Activated CD4-positive, alpha-beta memory T cell treated with anti-CD3 and anti-CD28 coated beads, Interleukin-2, amount 10 ng/mL, durations not matched to agents 7 days and 5 days (primary cell): ENCODE data around the gene GMNN. TPM values are rescaled to one million over a fixed set of nuclear protein-coding genes. Genes with fewer than 3 reads are reported as not detected.
A peak's percentile ranks its signal among the peaks of the same experiment; 100 is the strongest.

Experiments used
- CTCF ChIA-PET: fragments of 350-600 bp; sonication (Branson Sonifier 250); formaldehyde crosslinking; loops from one replicate; lab custom pipeline; 2021; ENCODE audit warnings: antibody characterized with exemption, inconsistent platforms; lab: Charles Lee
- POLR2A ChIA-PET: fragments of 350-600 bp; sonication (Branson Sonifier 250); formaldehyde crosslinking; loops from one replicate; lab custom pipeline; 2021; ENCODE audit warnings: antibody characterized with exemption; lab: Charles Lee
- DNase-seq: peaks from one replicate; pipeline ENCODE4 v3.0.0-alpha.2; 2020
- H3K27ac Mint-ChIP-seq: one replicate; pipeline ENCODE4 v1.8.0; 2021; ENCODE audit warnings: mild to moderate bottlenecking, mixed read lengths
- H3K27me3 Mint-ChIP-seq: one replicate; pipeline ENCODE4 v1.8.0; 2021; ENCODE audit warnings: mixed read lengths
- H3K36me3 Mint-ChIP-seq: one replicate; pipeline ENCODE4 v1.8.0; 2021; ENCODE audit warnings: low read depth, mixed read lengths
- H3K4me1 Mint-ChIP-seq: one replicate; pipeline ENCODE4 v1.8.0; 2021; ENCODE audit warnings: mixed read lengths
- H3K4me3 Mint-ChIP-seq: one replicate; pipeline ENCODE4 v1.8.0; 2021; ENCODE audit warnings: mild to moderate bottlenecking, mixed read lengths
- H3K9me3 Mint-ChIP-seq: one replicate; pipeline ENCODE4 v1.8.0; 2021; ENCODE audit warnings: mixed read lengths
- total RNA-seq, 2 experiments: library from RNA; stranded (reverse); gene quantifications; one replicate each; pipeline ENCODE4 v1.2.3, GENCODE V29; 2021

Gene GMNN
- total RNA-seq, 2 experiments from 2014 or later: 67.6 to 69.0 TPM

DNA sequence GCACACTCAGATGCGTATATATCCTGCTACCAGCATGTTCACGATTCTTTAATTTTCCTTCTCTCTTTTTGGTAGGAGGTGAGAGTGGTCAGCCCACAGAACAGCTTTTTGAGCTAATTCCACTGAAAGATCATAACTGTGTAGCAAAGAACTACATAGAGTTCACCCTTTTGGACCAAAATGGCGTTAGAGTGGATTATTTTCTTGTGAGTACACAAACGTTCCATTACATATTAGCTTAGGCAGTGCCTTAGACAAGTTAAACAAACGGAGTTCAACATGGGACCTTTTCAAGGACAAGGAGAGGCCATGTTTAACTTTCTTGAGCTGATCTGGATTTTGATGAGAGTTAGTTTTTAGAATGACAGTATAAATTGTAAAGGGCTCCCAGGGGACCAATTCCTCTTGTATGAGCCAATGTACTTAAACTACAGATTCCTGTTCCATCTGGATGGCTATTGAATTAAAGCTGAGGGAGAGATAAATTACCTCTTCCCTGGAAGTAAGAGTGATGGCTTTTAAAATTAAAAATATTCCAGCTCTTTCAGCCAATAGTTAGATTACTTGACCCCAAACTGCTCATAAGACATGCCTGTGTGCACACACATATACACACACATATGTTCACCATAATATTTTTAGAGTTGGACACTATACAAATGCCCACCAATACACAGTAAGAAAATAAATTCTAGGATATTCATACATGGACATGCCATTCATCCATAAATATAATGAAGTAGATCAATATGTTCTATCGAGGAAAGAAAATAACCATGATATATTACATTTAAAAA, 49.6 kb downstream of the GMNN start:
- no peak for DNase-seq
- peaks cover 75% of the 10 kb centered on the region for H3K36me3 Mint-ChIP-seq
- no peak overlapping the region for H3K27ac Mint-ChIP-seq
- ChIA-PET CTCF (no interaction called here), POLR2A (interaction anchor here (0.6 kb wide), 1 partner anchor 155 kb away, joined by 3 read pairs; no protein-coding TSS in a partner anchor)
- no peak overlapping the region for H3K4me3 Mint-ChIP-seq
- no peaks in the 10 kb centered on the region for H3K27me3 Mint-ChIP-seq
- H3K9me3 Mint-ChIP-seq: no peaks in the 10 kb centered on the region
- no peaks in the 10 kb centered on the region for H3K4me1 Mint-ChIP-seq

DNA sequence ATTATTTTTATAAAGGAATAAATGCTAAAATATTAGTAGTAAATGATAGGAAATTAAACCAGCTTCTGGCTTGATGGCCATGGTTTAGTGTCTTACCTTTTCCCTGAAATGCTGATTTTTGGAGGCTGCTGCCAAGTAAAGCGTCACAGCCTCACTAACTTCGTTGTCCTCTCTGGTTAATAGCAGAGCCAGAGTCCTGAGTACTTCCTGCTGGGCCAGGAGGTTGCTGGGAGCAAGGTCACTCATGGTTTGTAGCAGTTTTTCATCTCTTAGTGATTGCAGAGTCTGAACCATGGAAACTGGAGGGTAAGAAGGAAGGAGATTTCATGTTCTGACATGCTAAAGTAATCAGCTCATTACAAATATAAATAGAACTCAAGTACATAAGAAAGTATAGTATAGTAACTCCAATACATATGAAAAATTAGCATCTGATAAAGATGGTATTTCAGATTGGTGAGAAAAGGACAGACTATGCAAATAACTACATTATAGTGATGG, 50.4 kb downstream of the GMNN start:
- H3K9me3 Mint-ChIP-seq: no peaks in the 10 kb centered on the region
- peaks cover 80% of the 10 kb centered on the region for H3K36me3 Mint-ChIP-seq
- POLR2A ChIA-PET: interaction anchor here (0.6 kb wide), 1 partner anchor 154 kb away, joined by 3 read pairs; no protein-coding TSS in a partner anchor
- H3K4me3 Mint-ChIP-seq: no peak overlapping the region
- CTCF ChIA-PET: no interaction called here
- H3K27me3 Mint-ChIP-seq: no peaks in the 10 kb centered on the region
- no peak for DNase-seq
- H3K4me1 Mint-ChIP-seq: no peaks in the 10 kb centered on the region
- H3K27ac Mint-ChIP-seq: no peak overlapping the region

DNA sequence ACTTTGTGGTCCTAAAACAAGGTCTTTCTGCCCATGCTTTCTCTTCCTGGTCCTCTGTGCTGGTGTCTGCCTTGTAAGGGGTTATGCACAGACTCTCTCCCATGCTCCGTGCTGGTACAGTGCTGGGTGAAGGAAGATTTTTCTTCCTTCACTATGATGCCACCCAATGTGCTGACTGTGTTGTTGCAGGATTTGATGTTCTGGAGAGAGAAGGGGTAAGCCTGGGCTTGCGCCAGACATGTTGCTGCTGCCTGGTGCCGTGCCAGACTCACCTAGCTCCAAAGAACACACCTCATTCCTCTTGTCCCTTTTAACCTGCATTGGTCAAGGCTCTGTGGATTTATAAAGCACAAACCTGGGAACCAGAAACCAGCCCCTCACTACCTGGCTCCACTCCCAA, 52.4 kb downstream of the GMNN start:
- no peak for DNase-seq
- ChIA-PET CTCF (no interaction called here), POLR2A (interaction anchor here (0.9 to 1.1 kb wide), 2 partner anchors 10 to 43 kb away, joined by 3 read pairs; no protein-coding TSS in a partner anchor)
- Mint-ChIP-seq H3K4me1 (no peaks in the 10 kb centered on the region), H3K27ac (peak overlapping the region; percentile 36), H3K27me3 (no peaks in the 10 kb centered on the region), H3K36me3 (peaks cover 84% of the 10 kb centered on the region), H3K4me3 (no peak overlapping the region), H3K9me3 (no peaks in the 10 kb centered on the region)

DNA sequence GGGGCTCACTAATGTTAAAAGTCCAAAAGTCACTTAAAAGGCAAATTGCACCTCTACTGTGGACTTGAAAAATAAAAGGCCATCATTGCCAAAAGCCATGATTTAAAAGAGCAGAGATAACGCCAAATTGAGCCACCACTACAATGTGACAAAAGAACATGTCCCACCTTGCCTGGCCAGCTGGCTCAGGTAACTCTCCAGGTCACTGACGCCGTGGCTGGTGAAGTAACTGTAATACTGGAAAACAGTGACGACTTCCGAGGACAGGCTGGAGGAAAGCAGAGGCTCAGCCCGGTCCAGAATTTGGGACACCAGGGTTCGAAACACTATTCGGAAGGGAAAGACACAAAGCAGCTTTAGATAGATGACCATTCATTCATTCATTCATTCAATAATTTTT, 53.2 kb downstream of the GMNN start:
- CTCF ChIA-PET: no interaction called here
- Mint-ChIP-seq H3K27me3 (no peaks in the 10 kb centered on the region), H3K4me3 (no peak overlapping the region), H3K9me3 (no peaks in the 10 kb centered on the region), H3K27ac (no peak overlapping the region), H3K36me3 (peaks cover 88% of the 10 kb centered on the region), H3K4me1 (no peaks in the 10 kb centered on the region)
- DNase-seq: no peak
- POLR2A ChIA-PET: interaction anchor here (1.1 kb wide), 1 partner anchor 9 kb away, joined by 3 read pairs; no protein-coding TSS in a partner anchor

DNA sequence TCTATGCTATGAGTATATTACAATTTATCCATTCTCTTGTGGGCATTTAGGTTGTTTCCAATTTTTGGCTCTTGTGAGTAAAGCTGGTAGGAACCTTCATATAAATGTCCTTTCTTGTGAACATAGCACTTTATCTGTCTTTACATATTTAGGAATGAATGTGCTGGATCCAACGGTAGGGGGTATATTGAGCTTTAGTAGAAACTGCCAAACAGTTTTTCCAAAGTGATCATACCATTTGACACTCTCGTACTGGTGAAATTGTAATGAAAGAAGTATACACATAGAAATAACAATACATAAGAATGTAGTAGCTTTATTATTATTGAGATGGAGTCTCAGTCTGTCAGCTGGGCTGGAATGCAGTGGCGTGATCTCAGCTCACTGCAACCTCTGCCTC, 54.9 kb downstream of the GMNN start:
- H3K27me3 Mint-ChIP-seq: no peaks in the 10 kb centered on the region
- POLR2A ChIA-PET: interaction anchor here (1.4 kb wide), 1 partner anchor 11 kb away, joined by 4 read pairs; no protein-coding TSS in a partner anchor
- peaks cover 11% of the 10 kb centered on the region for H3K4me1 Mint-ChIP-seq
- no peaks in the 10 kb centered on the region for H3K9me3 Mint-ChIP-seq
- no peak for DNase-seq
- no peak overlapping the region for H3K4me3 Mint-ChIP-seq
- H3K36me3 Mint-ChIP-seq: peaks cover 89% of the 10 kb centered on the region
- CTCF ChIA-PET: interaction anchor here (1.1 to 1.5 kb wide), 3 partner anchors 162 to 241 kb away, joined by 3 to 4 read pairs (median 3); no protein-coding TSS in a partner anchor
- H3K27ac Mint-ChIP-seq: no peak overlapping the region

DNA sequence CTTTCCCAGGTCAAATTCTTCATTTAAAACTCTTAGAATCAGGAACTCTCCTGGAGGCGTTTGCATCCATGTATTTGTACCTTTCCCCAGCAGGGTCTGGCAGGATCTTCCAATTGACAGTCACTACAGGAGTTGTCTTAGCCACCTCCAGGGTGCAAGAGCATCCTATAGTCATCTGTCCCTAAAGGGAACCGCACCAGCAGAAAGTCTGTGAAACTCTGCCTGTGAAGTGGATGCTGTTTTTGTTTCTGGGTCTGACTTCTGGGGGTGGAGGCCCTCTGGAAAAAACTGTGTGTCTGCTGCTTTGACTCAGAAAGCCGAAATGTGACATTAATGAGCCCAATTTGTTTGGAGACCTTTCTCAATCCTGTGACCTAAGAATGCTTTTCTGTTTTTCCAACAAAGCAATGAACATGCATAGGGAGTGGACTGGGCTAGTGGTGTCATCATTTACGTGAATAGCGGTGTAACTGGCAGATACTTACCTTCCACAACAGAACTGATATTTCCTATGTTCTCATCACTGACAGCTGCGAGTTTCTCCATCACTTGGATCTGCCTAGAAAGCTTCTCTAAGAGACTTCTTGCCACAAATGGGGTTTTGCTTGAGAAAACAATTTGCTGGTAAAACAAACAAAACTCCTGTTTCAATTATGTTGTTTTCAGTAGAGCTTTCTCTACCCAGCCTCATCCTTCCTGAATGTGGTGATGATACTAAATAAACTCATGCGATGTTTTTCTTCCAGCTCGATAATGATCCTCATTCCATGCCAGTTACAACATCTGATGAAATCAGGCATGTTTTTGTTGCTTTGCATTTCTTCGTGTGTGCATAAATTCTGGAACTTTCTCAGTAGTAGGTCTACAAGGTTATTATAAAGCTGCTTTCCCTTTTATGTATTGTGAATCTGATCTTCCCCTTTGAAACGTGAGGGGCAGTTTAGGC, 57.3 kb downstream of the GMNN start:
- ChIA-PET POLR2A (interaction anchor here (1.3 kb wide), 1 partner anchor 12 kb away, joined by 6 read pairs; no protein-coding TSS in a partner anchor), CTCF (interaction anchor here (0.7 to 3.8 kb wide), 4 partner anchors 160 to 239 kb away, joined by 3 to 13 read pairs (median 4); no protein-coding TSS in a partner anchor)
- DNase-seq: no peak
- Mint-ChIP-seq H3K4me1 (peaks cover 26% of the 10 kb centered on the region), H3K36me3 (peaks cover 91% of the 10 kb centered on the region), H3K27me3 (no peaks in the 10 kb centered on the region), H3K4me3 (no peak overlapping the region), H3K27ac (no peak overlapping the region), H3K9me3 (peaks cover 4% of the 10 kb centered on the region)

DNA sequence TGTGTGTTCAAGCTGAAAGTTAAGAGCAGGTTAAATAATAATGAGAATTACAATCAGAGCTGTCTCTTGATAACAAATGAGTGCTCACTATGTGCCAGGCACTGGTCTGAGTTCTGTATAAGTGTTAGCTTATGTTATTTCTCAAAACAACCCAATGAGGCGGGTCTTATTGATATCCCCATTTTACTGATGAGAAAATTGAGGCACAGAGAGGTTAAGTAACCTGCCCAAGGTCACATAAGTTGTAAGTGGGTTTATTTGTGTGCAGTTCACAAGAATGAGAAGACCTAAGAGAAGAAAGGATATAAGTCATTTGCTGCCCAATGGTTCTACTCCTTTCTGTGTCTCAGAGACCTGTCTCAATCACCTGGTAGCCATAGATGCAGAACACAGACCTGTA, 58.1 kb downstream of the GMNN start:
- ChIA-PET POLR2A (interaction anchor here (1.3 kb wide), 1 partner anchor 11 kb away, joined by 6 read pairs; no protein-coding TSS in a partner anchor), CTCF (interaction anchor here (0.7 to 3.8 kb wide), 4 partner anchors 159 to 238 kb away, joined by 3 to 13 read pairs (median 4); no protein-coding TSS in a partner anchor)
- H3K4me1 Mint-ChIP-seq: peaks cover 26% of the 10 kb centered on the region
- no peaks in the 10 kb centered on the region for H3K27me3 Mint-ChIP-seq
- peaks cover 88% of the 10 kb centered on the region for H3K36me3 Mint-ChIP-seq
- H3K27ac Mint-ChIP-seq: peak overlapping the region; percentile 16
- peaks cover 4% of the 10 kb centered on the region for H3K9me3 Mint-ChIP-seq
- H3K4me3 Mint-ChIP-seq: no peak overlapping the region
- no peak for DNase-seq

DNA sequence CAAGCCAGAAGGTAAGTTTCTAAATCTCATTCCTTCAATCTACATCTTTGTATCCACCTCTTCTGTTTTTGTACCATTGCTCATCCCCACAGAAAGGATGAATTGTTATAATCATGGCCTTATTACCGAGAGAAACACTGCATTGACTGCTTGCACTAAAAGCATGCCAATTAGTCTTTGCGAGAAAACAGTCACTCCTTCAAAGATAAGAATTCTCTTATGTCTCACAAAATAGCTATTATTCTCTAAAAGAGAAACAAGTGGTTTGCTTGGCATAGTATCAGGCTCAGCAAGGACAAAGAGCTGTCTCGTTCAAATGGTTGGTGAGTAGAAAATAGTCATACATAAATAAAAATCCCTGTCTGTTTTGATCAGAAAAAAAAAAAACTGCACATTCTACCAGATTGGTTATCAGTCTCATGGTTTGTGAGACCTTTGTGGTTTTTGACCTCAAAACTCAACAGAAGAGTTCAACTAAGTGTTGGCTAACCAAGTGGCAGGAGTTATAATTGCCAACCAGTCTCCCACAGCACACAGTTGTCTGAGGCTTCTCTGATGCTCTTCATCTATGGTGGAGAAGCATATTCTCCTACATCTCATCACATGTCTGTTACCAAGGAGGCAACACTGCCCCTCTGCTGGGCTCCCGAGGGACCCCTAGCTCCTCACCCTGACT, 59.1 kb downstream of the GMNN start:
- no peaks in the 10 kb centered on the region for H3K27me3 Mint-ChIP-seq
- H3K27ac Mint-ChIP-seq: peak overlapping the region; percentile 63
- ChIA-PET POLR2A (interaction anchor here (0.8 to 0.9 kb wide), 2 partner anchors 12 to 194 kb away, joined by 3 read pairs; no protein-coding TSS in a partner anchor), CTCF (interaction anchor here (0.7 to 3.8 kb wide), 3 partner anchors 48 to 237 kb away, joined by 3 to 13 read pairs (median 5); no protein-coding TSS in a partner anchor)
- H3K9me3 Mint-ChIP-seq: peaks cover 4% of the 10 kb centered on the region
- H3K4me1 Mint-ChIP-seq: peaks cover 30% of the 10 kb centered on the region
- no peak for DNase-seq
- peaks cover 86% of the 10 kb centered on the region for H3K36me3 Mint-ChIP-seq
- peak overlapping the region; percentile 7 for H3K4me3 Mint-ChIP-seq

Other genes starting within 250 kb of the GMNN start
- under 1 TPM in 1 of 2 experiments, not detected in 1; 0.10 TPM for gene KIAA0319, start 128.7 kb upstream of the GMNN start, total RNA-seq
- gene TDP2, start 108.0 kb upstream of the GMNN start, total RNA-seq: 10 to 100 TPM; 43.8 to 45.4 TPM
- 10 to 100 TPM; 19.9 to 21.1 TPM for gene ACOT13, start 107.9 kb upstream of the GMNN start, total RNA-seq
- gene C6orf62, start 55.8 kb upstream of the GMNN start, total RNA-seq: 100 to 1,000 TPM; 155 to 156 TPM
- gene ARMH2, start 24.0 kb downstream of the GMNN start, total RNA-seq: 1 to 10 TPM; 1.2 to 1.5 TPM
- gene RIPOR2, start 161.0 kb downstream of the GMNN start, total RNA-seq: 100 to 1,000 TPM; 234 to 240 TPM